H9 (cell line): ENCODE data around the gene LRFN3. TPM values are rescaled to one million over a fixed set of nuclear protein-coding genes. Genes with fewer than 3 reads are reported as not detected.
A peak's percentile ranks its signal among the peaks of the same experiment; 100 is the strongest.

ENCODE experiments used
- DNase-seq: peaks from one replicate; pipeline ENCODE4 v3.0.0-alpha.2; 2017
- H2AFZ ChIP-seq: one replicate; pipeline ENCODE4 v1.6.1; 2013; ENCODE audit warnings: mild to moderate bottlenecking, low read length, control low read depth, moderate library complexity
- H2AK5ac ChIP-seq: 2 replicates; pipeline ENCODE4 v1.6.1; 2013; ENCODE audit warnings: low read length, control low read depth, mixed read lengths; ENCODE audit not compliant: insufficient read length
- H2BK120ac ChIP-seq: one replicate; pipeline ENCODE4 v1.6.1; 2013; ENCODE audit warnings: low read depth, mild to moderate bottlenecking, low read length, control low read depth, inconsistent platforms; ENCODE audit not compliant: poor library complexity, severe bottlenecking
- H2BK12ac ChIP-seq: 2 replicates; pipeline ENCODE4 v1.6.1; 2013; ENCODE audit warnings: low read length, control low read depth, mixed read lengths, low read depth; ENCODE audit not compliant: insufficient read length
- H2BK15ac ChIP-seq: 2 replicates; pipeline ENCODE4 v1.6.1; 2013; ENCODE audit warnings: low read depth, low read length, control low read depth
- H2BK20ac ChIP-seq: one replicate; pipeline ENCODE4 v1.6.1; 2013; ENCODE audit warnings: low read depth, mild to moderate bottlenecking, low read length, control low read depth, inconsistent platforms; ENCODE audit not compliant: poor library complexity, severe bottlenecking
- H2BK5ac ChIP-seq: 2 replicates; pipeline ENCODE4 v1.6.1; 2013; ENCODE audit warnings: low read length, control low read depth, mixed read lengths; ENCODE audit not compliant: insufficient read length
- H3K14ac ChIP-seq: 2 replicates; pipeline ENCODE4 v1.6.1; 2013; ENCODE audit warnings: low read length, control low read depth; ENCODE audit not compliant: insufficient read depth
- H3K18ac ChIP-seq: 2 replicates; pipeline ENCODE4 v1.6.1; 2013; ENCODE audit warnings: low read depth, mild to moderate bottlenecking, mixed read lengths, low read length, control low read depth; ENCODE audit not compliant: insufficient read length
- H3K23ac ChIP-seq: 2 replicates; pipeline ENCODE4 v1.6.1; 2013; ENCODE audit warnings: low read length, control low read depth, mixed read lengths, low read depth; ENCODE audit not compliant: insufficient read length
- H3K23me2 ChIP-seq: 2 replicates; pipeline ENCODE4 v1.6.1; 2013; ENCODE audit warnings: low read depth, mild to moderate bottlenecking, mixed read lengths, low read length, control low read depth; ENCODE audit not compliant: insufficient read length, poor library complexity, severe bottlenecking
- H3K27ac ChIP-seq: 2 replicates; pipeline ENCODE4 v1.5.1; 2013; ENCODE audit warnings: low read length, control low read depth, mixed read lengths, low read depth; ENCODE audit not compliant: insufficient read length
- H3K27me3 ChIP-seq: 2 replicates; pipeline ENCODE4 v1.6.1; 2013; ENCODE audit warnings: low read length, control low read depth, inconsistent platforms; ENCODE audit not compliant: insufficient read depth
- H3K4ac ChIP-seq: 2 replicates; pipeline ENCODE4 v1.6.1; 2013; ENCODE audit warnings: low read depth, mild to moderate bottlenecking, control low read depth, inconsistent platforms, low read length, moderate library complexity
- H3K4me1 ChIP-seq: 2 replicates; pipeline ENCODE4 v1.6.1; 2013; ENCODE audit warnings: low read length, control low read depth, inconsistent platforms; ENCODE audit not compliant: insufficient read depth
- H3K4me2 ChIP-seq: 2 replicates; pipeline ENCODE4 v1.6.1; 2013; ENCODE audit warnings: low read length, control low read depth, mixed read lengths; ENCODE audit not compliant: insufficient read length, insufficient read depth
- H3K56ac ChIP-seq: 2 replicates; pipeline ENCODE4 v1.6.1; 2013; ENCODE audit warnings: low read depth, mild to moderate bottlenecking, mixed read lengths, low read length, control low read depth; ENCODE audit not compliant: insufficient read length
- H3K79me1 ChIP-seq: 2 replicates; pipeline ENCODE4 v1.6.1; 2013; ENCODE audit warnings: low read depth, mild to moderate bottlenecking, moderate library complexity, low read length, control low read depth, inconsistent platforms; ENCODE audit not compliant: insufficient read depth, poor library complexity, severe bottlenecking
- H3K79me2 ChIP-seq: 2 replicates; pipeline ENCODE4 v1.6.1; 2013; ENCODE audit warnings: low read length, control low read depth, inconsistent platforms; ENCODE audit not compliant: insufficient read depth
- H3K9ac ChIP-seq: 2 replicates; pipeline ENCODE4 v1.6.1; 2013; ENCODE audit warnings: low read length, control low read depth, mixed read lengths; ENCODE audit not compliant: insufficient read length; ENCODE audit errors: extremely low read depth
- H3K9me3 ChIP-seq: one replicate; pipeline ENCODE4 v1.6.1; 2013; ENCODE audit warnings: low read depth, low read length, inconsistent platforms; ENCODE audit not compliant: control insufficient read depth
- H3T11ph ChIP-seq: one replicate; pipeline ENCODE4 v1.6.1; 2013; ENCODE audit warnings: mild to moderate bottlenecking, low read length, control low read depth, inconsistent platforms
- H4K20me1 ChIP-seq: one replicate; pipeline ENCODE4 v1.6.1; 2013; ENCODE audit not compliant: control insufficient read depth, insufficient read length, insufficient read depth
- H4K5ac ChIP-seq: 2 replicates; pipeline ENCODE4 v1.6.1; 2013; ENCODE audit warnings: low read depth, mild to moderate bottlenecking, mixed read lengths, low read length, control low read depth; ENCODE audit not compliant: insufficient read length
- H4K8ac ChIP-seq: replicated peaks from 2 replicates; pipeline ENCODE4 v1.6.1; 2013; ENCODE audit warnings: low read length, control low read depth, mixed read lengths, low read depth; ENCODE audit not compliant: insufficient read length
- H4K91ac ChIP-seq: 2 replicates; pipeline ENCODE4 v1.6.1; 2013; ENCODE audit warnings: low read depth, mild to moderate bottlenecking, moderate library complexity, mixed read lengths, low read length, control low read depth; ENCODE audit not compliant: insufficient read length
- H3K27ac Mint-ChIP-seq, 3 experiments: 2 replicates in 2 of 3; 3 replicates in 1 of 3; pipeline ENCODE4 v1.8.0; 2020 to 2021; ENCODE audit warnings: mixed read lengths in 3 of 3, mild to moderate bottlenecking in 1 of 3, moderate library complexity in 1 of 3
- H3K27me3 Mint-ChIP-seq: 2 replicates; pipeline ENCODE4 v1.8.0; 2021; ENCODE audit warnings: low read depth, mild to moderate bottlenecking, moderate library complexity, mixed read lengths
- H3K36me3 Mint-ChIP-seq, 3 experiments: 2 replicates in 2 of 3; 3 replicates in 1 of 3; pipeline ENCODE4 v1.8.0; 2020 to 2021; ENCODE audit warnings: low read depth in 3 of 3, mixed read lengths in 3 of 3; ENCODE audit not compliant: insufficient read depth in 1 of 3
- H3K4me1 Mint-ChIP-seq, 2 experiments: 2 replicates each; pipeline ENCODE4 v1.8.0; 2020; ENCODE audit warnings: mixed read lengths in 2 of 2
- H3K4me3 Mint-ChIP-seq, 2 experiments: 2 replicates in 1 of 2; 3 replicates in 1 of 2; pipeline ENCODE4 v1.8.0; 2020 to 2021; ENCODE audit warnings: mild to moderate bottlenecking in 2 of 2, mixed read lengths in 2 of 2, moderate library complexity in 1 of 2
- H3K9me3 Mint-ChIP-seq, 2 experiments: 2 replicates in 1 of 2; 3 replicates in 1 of 2; pipeline ENCODE4 v1.8.0; 2020; ENCODE audit warnings: mild to moderate bottlenecking in 2 of 2, mixed read lengths in 2 of 2, moderate library complexity in 1 of 2
- CTCF ChIP-seq: fragments of 200-600 bp; sonication (generic); conservative IDR thresholded peaks from 3 replicates; pipeline ENCODE4 v1.8.0; 2021; ENCODE audit warnings: antibody characterized with exemption, mild to moderate bottlenecking
- WGBS: extraction: QIAGEN DNeasy Blood & Tissue Kit; methylation state at CpG from one replicate; pipeline ENCODE4 v1.1.7; 2013; ENCODE audit warnings: missing lambda C conversion rate, low lambda C conversion rate, mixed read lengths; ENCODE audit not compliant: insufficient read length; ENCODE audit errors: extremely low coverage; 5-methylcytosine and 5-hydroxymethylcytosine counted together
- total RNA-seq: library from RNA; stranded (reverse); gene quantifications from 2 replicates; pipeline ENCODE4 v1.2.1, GENCODE V29; 2021

The LRFN3 gene
- total RNA-seq, 1 experiment from 2014 or later = 20.5 TPM

DNA sequence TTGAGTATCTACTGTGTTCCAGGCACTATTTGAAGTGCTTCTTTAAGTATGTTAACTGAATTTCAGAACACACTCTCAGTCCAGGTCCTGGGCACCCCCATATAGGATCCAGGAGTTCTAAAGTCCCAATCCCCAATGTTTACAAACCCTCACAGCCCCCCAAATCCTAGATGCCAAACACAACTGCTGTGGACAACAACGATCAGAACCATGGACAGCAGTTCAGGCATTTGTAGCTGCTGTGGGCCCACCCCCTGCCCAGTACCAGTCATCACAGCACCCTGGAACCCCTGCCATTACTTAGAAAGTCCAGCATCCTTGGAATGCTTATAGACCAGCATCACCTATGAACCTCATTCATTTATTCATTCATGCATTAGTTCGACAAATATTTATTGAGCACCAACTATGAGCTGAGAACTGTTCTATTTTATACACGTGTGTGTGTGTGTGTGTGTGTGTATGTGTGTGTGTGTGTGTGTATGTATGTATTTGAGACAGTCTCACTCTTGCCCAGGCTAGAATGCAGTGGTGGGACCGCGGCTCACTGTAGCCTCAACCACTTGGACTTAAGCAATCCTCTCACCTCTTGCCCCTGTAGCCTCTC is 39.5 kb downstream of the LRFN3 start:
- H3K4ac ChIP-seq = no peak overlapping the region
- no peaks in the 10 kb centered on the region for H3K79me1 ChIP-seq

More for the DNA sequence above, 39.5 kb downstream of the LRFN3 start:
- H3K27me3 Mint-ChIP-seq = peaks cover 30% of the 10 kb centered on the region
- H3K36me3 Mint-ChIP-seq = no peaks in the 10 kb centered on the region
- H2AK5ac ChIP-seq = no peak overlapping the region
- no peak overlapping the region for H2BK5ac ChIP-seq
- H3K79me2 ChIP-seq = no peaks in the 10 kb centered on the region
- H3K27ac Mint-ChIP-seq = no peak overlapping the region
- H3K4me1 ChIP-seq = no peaks in the 10 kb centered on the region
- H3T11ph ChIP-seq = no peak overlapping the region
- 0 out of 5 replicates have a peak overlapping the region, but pooled peaks of 1 of the 2 experiments have one; percentile 21 for H3K4me3 Mint-ChIP-seq
- no peaks in the 10 kb centered on the region for H3K23me2 ChIP-seq
- no peak overlapping the region for H3K23ac ChIP-seq
- no CpG with 5 or more reads among the region's 5 CpGs for WGBS
- H4K5ac ChIP-seq = no peak overlapping the region
- DNase-seq = no peak
- H4K8ac ChIP-seq = no peak overlapping the region
- no peaks in the 10 kb centered on the region for H4K20me1 ChIP-seq
- no peaks in the 10 kb centered on the region for H3K9me3 ChIP-seq
- H3K9ac ChIP-seq = no peak overlapping the region
- no peak overlapping the region for H2BK20ac ChIP-seq
- TF ChIP-seq CTCF = no peak
- H2BK12ac ChIP-seq = no peak overlapping the region
- no peak overlapping the region for H3K18ac ChIP-seq
- H2BK15ac ChIP-seq = no peak overlapping the region
- no peak overlapping the region for H2BK120ac ChIP-seq
- H3K27me3 ChIP-seq = no peaks in the 10 kb centered on the region
- peaks cover 15 to 19% of the 10 kb centered on the region in 2 experiments for H3K4me1 Mint-ChIP-seq
- no peak overlapping the region for H3K4me2 ChIP-seq
- no peak overlapping the region for H2AFZ ChIP-seq
- no peak overlapping the region for H3K56ac ChIP-seq
- H3K9me3 Mint-ChIP-seq = no peaks in the 10 kb centered on the region; a peak in 2 of 5 replicates
- H3K14ac ChIP-seq = no peak overlapping the region
- no peak overlapping the region for H3K27ac ChIP-seq
- H4K91ac ChIP-seq = no peak overlapping the region
